ENCODE results near the gene FBF1.

The FBF1 gene

DNA sequence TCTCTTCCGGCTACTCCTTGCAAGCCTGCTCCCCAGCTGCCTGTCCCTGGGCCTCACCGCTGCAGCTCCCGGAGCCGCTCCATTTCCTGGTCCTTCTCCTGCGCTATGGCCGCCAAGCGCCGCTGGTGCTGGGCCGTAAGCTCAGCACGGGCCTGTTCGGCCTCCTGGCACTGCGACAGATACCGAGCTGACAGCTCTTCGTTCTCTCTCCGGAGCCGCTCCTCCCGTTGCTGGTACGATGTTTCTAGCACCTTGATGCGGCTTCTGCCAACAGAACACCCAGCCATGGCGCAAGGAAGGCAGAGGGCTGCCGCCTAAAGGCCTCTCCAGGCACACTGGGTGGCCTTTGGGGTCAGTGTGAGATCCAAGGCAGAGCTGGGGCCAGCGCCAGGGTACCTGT is 21.2 kb downstream of the FBF1 start:
- Histone ChIP-seq H3K4me3 (no peak overlapping the region), H3K27ac (no peak overlapping the region)

GRCh38 chr17:75917917-75918445 is 22.9 kb downstream of the FBF1 start:
- H3K4me3 ChIP-seq = no peak overlapping the region
- no peak overlapping the region for H3K27ac ChIP-seq

DNA sequence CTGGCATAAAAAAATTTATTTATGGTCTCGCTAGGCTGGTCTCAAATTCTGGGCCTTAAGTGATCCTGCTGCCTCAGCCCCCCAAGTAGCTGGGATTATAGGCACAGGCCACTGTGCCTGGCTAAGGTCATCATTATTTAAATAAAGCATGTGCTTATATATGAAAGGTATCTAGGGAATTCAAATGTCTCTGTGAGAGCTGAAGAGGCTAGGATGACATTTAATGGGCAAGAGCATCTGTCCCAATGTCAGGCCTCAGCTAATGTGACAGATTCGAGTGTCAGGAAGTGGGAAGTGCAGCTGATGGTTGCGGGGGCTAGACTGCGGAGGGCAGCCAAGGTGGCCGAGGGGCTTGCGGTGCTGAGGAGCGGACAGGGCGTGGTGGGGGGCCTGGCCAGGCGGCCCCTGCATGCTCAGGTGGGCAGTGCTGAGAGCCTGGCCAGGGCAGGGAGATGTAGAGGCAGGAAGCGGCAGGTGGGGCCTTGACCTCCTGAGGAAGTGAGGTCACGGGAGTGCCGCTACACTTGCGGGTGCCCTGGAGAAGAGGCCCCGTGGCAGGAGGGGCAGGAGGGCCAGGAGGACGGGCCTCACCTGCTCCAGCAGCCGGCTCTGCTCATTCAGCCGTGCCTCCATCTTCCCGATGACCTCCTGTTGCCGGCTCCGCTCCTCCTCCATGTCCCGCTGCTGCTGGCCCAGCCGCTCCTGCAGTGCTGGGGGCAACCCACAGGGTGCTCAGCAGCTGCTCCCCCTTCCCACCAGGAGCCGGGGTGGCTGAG is 23.5 kb downstream of the FBF1 start:
- Histone ChIP-seq H3K27ac (no peak overlapping the region), H3K4me3 (no peak overlapping the region)

GRCh38 chr17:75915268-75915667 is 25.6 kb downstream of the FBF1 start:
- H3K27ac ChIP-seq = no peak overlapping the region
- no peak overlapping the region for H3K4me3 ChIP-seq

- no peak overlapping the region for H3K4me3 ChIP-seq
- H3K27ac ChIP-seq = no peak overlapping the region
Observed at GRCh38 chr17:75914643-75915267, 26.1 kb downstream of the FBF1 start.

- Histone ChIP-seq H3K27ac (no peak overlapping the region), H3K4me3 (no peak overlapping the region)
Observed at GRCh38 chr17:75913537-75914210, 27.2 kb downstream of the FBF1 start.

GRCh38 chr17:75910699-75911098 is 30.1 kb downstream of the FBF1 start:
- Histone ChIP-seq H3K27ac (peak overlapping the region in 3 of 21 experiments; percentile 16 to 66 (median 28)), H3K4me3 (no peak overlapping the region)

DNA sequence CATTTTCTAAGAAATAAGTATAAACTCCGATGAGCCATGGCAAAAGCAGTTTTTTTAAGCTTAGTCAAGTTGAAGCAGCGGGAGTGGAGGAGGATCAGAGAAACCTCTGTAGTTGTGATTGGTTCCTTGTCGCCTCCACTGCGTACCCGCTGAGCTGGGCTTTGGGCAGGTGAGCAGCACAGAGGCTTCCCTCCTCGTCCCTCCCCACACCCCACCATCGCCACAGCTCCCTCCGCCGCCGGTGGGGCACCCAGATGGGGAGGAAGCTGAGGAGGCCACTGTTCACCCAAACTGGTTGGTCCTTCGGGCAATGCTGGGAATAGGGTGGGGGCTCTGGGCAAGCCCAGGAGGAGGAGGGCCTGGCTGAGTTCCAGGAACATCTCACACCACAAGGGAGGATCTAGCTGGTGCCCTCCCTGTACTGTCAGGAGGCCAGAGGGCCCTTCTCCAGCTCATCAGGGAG is 31.0 kb downstream of the FBF1 start:
- H3K4me3 ChIP-seq = no peak overlapping the region
- peak overlapping the region in 10 of 21 experiments; percentile 16 to 69 (median 55) for H3K27ac ChIP-seq

DNA sequence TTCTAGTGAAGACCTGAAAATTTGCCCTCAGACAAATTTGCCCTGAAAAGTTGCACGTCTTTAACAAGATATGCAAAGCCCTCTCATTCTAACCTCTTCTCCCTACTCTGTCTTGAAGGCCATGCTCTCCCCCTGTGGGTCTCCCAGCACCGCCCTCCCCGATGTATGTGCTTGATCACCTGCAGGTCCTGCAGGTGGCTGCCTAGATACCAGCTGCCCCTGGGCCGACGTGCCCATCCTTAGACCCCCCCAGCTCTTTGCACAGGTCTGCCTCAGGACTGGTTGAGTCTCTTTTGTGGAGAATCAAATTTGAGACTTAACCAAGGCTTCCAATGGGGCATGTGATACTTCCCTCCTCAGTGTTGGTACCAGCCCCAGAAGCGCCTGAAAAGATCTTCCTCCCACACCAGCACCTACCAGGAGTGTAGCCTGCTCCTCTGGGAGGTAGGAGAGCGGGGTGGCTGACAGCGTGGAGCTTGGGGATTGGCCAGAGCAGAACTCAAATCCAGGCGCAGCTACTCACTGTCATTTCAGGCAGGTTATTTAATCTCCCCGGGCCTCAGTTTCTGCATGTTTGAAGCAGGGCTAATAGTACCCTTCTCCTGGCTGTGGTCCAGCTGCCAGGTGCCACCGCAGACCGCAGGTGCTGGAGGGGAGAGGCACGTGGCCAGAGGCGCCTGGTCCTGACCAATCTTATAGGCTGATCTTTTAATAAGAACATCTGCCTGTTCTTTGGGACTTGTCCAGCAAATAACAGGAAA is 31.6 kb downstream of the FBF1 start:
- Histone ChIP-seq H3K27ac (peak overlapping the region in 7 of 21 experiments; percentile 11 to 69 (median 55)), H3K4me3 (no peak overlapping the region)

GRCh38 chr17:75908201-75908600 is 32.6 kb downstream of the FBF1 start:
- no peak overlapping the region for H3K4me3 ChIP-seq
- peak overlapping the region in 4 of 21 experiments; percentile 18 to 45 (median 31) for H3K27ac ChIP-seq

DNA sequence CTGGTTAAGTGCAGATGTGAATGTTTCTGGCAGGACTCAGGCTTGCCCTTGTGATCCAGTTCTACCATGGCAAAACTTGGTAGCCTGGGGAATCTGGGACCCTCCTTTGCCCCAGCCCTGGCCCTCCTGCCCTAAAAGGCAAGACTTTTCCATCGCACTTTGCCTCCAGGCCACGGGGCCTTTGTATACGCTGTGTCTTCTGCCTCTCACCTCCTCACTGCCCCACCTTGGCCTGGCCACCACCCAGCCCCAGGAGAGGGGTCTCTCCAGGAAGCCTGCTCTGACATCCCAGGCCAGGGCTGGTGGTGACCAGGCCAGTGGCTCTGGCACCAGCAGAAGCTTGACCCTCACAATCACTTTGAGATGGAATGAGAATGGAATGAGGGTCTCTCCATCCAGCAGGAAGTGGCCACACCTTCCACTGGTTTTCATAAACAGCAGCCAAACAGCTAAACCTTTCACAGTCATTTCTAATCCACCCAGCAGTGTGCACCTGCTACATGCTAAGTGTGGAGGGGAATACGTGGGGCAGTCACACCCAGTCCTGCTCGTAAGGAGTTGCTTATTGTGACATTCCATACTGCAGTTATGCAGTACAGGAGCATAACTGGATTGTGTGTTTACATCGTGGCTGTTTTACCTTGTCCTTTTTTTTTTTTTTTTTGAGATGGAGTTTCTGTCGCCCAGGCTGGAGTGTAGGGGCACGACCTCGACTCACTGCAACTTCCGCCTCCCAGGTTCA is 34.5 kb downstream of the FBF1 start:
- no peak overlapping the region for H3K4me3 ChIP-seq
- H3K27ac ChIP-seq = peak overlapping the region in 13 of 21 experiments; percentile 5 to 93 (median 63)

GRCh38 chr17:75904749-75905521 is 35.9 kb downstream of the FBF1 start, which contains the start of gene MRPL38:
TSS of gene MRPL38 (minus strand) at chr17:75904884. CDS start at chr17:75904875, 9 bp downstream.
- Histone ChIP-seq H3K4me3 (peak within 1 kb of the TSS; percentile 63 to 86 (median 78)), H3K27ac (peak within 1 kb of the TSS; percentile 67 to 96 (median 88))

GRCh38 chr17:75902406-75902805 is 38.4 kb downstream of the FBF1 start:
- no peak overlapping the region for H3K4me3 ChIP-seq
- H3K27ac ChIP-seq = no peak overlapping the region

- no peak overlapping the region for H3K4me3 ChIP-seq
- no peak overlapping the region for H3K27ac ChIP-seq
Observed at GRCh38 chr17:75901727-75902126, 39.1 kb downstream of the FBF1 start.

GRCh38 chr17:75900691-75901533 is 39.9 kb downstream of the FBF1 start:
- H3K27ac ChIP-seq = no peak overlapping the region

DNA sequence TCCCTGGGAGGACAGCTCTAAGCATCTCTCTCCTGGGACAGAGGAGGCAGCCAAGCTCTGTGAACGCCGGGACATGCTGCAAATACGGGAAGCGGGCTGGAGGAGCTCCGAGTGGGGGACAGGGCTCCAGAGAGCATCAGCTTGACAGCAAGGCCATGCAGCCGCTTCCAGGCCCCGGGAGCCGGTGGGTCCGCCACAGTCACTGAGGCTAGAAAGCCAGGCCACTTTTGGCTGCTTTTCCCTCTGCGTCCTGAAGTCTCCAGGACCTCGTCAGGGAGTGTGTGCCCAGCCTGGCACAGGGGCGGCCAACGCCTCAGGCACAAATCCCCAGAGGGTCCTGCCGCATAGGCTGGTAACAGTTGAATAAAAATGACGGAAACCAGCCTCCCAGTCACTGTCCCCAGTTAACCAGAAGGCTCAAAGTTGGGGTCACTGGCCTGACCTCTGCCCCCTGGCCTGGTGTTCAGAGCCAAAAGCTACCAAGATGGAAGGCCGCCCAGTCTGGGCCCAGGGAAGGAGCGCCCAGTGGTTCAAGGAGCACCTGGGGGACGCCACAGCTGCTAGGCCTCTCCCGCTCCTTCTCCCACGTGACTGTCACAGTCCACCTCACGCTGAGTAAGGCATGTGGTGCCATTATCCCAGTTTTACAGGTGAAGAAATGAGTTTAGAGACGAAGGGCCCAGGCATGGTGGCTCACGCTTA is 40.9 kb downstream of the FBF1 start:
- no peak overlapping the region for H3K27ac ChIP-seq
- no peak overlapping the region for H3K4me3 ChIP-seq

More at GRCh38 chr17:75900691-75901533, 39.9 kb downstream of the FBF1 start:
- H3K4me3 ChIP-seq = no peak overlapping the region

DNA sequence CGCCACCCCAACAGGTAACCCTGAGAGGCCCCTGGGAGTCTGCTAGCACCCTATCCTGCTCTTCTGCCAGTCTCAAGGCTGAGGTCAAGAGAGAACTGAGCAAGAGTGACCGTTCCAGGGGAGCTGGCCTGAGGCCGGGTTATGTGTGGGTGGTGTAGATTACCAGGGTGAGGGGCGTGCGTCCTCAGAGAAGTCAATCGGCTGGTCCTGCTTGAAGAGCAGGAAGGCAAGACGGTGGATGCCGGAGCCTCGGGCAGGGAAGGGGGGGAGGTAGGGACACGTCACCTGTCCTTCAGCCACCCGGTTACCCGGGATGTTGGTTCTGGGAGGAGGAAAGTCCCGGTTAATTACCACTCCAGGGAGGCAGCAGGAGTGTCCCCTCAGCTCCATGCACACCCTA is 41.5 kb downstream of the FBF1 start:
- Histone ChIP-seq H3K27ac (no peak overlapping the region), H3K4me3 (no peak overlapping the region)
